Measurements from ENCODE around the gene CARHSP1. TPM values are rescaled to one million over a fixed set of nuclear protein-coding genes. Genes with fewer than 3 reads are reported as not detected.
"Not testable (repeated sequence)": the region's sequence is repeated elsewhere in the genome, so short reads cannot be mapped to it uniquely, and the experiment has no call there.

The CARHSP1 gene
- polyA plus RNA-seq, 1 donor, result 68.5 TPM

DNA sequence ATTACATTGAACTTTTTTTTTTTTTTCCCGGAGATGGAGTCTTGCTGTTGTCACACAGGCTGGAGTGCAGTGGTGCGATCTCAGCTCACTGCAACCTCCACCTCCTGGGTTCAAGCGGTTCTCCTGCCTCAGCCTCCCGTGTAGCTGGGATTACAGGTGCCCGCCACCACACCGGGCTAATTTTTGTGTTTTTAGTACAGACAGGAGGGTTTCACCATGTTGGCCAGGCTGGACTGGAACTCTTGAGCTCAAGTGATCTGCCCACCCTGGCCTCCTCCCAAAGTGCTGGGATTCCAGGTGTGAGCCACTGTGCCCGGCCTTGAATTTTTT, 5.0 kb upstream of the CARHSP1 start:
- DNase-seq, result not testable (repeated sequence)

DNA sequence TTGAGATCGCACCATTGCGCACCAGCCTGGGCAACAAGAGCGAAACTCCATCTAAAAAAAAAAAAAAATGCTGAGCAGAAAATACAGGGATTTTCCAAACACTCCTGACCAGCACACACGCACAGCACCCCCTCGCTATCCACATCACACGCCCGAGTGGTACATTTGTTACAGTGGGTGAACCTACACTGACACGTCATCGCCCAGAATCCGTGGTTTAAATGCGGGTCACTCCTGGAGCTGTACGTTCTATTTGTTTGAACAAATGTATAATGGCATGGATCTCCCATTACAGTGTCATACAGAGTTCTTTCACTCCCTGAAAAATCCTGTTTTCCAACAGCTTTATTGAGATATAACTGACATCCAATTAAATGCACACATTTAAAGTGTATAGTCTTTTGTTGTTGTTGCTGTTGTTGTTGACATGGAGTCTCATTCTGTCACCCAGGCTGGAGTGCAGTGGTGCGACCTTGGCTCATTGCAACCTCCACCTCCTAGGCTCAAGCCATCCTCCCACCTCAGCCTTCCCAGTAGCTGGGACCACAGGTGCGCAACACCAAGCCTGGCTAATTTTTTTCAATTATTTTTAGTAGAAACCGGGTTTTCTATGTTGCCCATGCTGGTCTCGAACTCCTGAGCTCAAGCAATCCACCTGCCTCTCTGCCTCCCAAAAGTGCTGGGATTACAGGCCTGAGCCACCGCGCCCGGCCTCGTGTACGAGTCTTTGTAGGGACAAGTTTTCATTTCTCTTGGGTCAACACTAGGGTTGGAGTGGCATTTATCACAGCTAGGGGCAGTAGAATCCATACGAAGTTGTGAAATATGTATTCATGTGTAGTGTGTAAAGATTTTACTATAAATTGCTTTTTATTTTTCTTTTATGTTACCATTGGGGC, 4.4 kb upstream of the CARHSP1 start:
- no peak for DNase-seq

DNA sequence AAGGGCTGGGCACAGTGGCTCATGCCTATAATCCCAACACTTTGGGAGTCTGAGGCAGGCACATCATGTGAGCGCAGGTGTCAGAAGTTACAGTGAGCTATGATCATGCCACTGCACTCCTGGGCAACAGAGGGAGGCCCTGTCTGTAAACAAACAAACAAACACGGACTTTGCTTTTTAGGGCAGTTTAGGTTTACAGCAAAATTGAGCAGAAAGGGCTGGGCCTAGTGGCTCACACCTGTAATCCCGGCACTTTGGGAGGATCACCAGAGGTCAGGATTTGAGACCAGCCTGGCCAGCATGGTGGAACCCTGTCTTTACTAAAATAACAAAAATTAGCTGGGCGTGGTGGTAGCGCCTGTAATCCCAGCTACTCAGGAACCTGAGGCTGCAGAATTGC, 3.3 kb upstream of the CARHSP1 start:
- no peak for DNase-seq

DNA sequence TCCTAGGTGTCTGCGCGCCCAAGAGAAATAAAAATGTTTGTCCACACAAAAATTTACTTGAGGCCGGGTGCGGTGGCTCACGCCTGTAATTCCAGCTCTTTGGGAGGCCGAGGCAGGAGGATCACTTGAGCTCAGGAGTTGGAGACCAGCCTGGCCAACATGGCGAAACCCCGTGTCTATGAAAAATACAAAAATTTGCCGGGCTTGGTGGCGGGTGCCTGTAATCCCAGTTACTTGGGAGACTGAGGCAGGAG, 1.1 kb upstream of the CARHSP1 start:
- not testable (repeated sequence) for DNase-seq

DNA sequence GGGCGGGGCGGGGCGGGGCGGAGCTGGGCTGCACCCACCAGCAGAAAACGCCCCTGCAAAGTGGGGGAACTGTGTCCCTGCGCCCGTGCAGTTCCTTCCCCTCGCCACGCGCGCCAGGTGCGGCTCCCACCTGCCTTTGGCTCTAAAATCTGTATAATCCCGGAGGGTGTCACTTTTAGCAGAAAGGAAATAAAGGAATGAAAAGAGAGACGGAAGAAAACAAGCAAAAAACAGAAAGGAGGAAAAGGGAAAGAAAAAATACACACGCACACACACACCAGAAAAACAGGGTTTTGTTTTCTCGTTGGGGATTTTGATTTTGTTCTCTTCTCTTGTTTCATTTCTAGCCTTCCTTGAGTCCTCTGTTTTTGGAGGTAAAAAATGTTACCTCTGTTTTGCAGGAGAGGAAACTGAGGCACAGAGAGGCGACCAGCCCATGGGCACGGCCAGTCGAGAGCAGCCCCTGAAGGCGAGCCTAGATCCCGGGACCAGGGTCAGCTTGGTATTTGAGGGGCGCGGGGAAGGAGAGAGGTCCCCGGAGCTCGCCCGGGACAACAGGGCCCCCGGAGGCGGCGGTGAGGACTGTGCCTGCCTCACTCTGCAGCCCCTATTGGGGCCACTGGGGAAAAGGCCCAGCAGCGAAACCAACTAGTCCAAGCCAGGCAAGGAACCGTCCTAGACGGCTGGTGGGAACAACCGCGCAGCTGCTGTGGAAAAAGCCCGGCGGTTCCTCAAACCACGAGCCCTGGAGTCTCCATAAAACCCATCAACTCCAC, 594 bp upstream of the CARHSP1 start:
- DNase-seq, result no peak

DNA sequence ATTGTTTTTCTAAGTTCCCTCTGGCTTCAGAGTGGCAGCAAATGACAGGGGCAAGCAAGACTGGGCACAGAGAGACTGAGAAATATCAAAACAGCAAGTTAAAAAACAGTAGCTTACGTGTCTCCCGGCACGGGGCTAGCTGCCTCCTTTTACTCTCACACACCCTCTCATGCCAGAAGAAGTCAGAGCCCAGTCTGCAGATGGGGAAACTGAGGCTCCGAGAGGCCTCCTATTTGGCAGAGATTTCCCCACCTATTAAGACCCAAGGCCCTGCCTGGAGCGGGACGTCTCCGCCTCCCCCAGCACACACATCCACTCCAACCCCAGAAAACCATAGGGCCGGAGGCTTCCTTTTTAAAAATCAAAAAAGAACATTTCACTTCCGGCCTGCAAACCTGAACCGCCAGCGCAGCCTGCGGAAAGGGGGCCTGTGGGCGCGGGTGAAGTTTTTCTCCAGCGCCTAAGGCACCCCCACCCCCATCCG, 832 bp downstream of the CARHSP1 start:
- no peak for DNase-seq

DNA sequence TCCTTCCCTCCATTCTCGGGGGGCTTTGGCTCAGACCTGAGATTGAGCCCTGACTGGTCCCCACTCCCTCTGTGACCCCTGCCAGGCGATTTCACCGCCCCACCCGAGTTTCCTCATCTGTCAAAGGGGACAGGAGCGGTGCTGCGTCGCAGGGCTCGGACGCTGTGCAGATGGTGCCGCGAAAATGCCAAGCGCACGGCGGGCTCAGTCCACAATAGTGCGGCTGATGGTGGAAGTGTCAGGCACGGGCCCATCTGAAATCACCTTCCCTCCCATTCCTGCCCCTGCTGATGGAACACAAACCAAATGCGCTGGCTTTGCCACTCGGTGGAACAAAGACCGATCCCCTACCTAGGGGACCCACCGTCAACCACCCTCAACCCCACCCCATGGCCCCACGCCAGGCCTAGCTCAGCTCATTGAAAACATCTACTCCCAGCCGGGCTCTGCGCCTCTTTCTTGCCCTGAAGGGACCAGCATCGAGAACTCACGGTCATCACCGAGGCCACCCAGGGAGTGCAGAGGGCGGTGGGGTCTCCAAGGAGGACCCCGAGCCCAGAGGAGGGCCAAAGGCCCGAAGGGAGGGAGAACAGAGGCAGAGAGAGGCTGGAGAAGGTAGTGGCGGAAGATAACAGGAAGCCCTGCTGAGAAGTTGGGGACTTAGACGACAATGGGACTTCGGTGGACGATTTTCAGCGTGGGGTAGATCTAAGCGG, 1.4 kb downstream of the CARHSP1 start:
- DNase-seq, result no peak

DNA sequence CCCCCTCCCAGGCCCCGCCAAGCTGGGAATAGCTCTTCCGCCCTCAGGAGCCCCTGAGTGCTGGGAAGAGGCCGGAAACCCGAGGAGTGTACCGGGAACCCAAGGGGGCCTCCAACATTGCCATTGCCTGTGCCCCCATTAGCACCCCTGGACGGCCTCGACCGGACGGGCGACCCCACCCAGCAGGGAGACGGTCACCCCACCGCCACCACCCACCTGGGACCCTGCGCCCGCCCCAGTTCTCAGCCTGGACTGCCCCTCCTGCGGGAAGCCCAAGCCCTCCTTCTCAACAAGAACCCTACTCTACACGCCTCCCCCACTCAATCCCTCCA, 2.0 kb downstream of the CARHSP1 start:
- DNase-seq, result no peak

DNA sequence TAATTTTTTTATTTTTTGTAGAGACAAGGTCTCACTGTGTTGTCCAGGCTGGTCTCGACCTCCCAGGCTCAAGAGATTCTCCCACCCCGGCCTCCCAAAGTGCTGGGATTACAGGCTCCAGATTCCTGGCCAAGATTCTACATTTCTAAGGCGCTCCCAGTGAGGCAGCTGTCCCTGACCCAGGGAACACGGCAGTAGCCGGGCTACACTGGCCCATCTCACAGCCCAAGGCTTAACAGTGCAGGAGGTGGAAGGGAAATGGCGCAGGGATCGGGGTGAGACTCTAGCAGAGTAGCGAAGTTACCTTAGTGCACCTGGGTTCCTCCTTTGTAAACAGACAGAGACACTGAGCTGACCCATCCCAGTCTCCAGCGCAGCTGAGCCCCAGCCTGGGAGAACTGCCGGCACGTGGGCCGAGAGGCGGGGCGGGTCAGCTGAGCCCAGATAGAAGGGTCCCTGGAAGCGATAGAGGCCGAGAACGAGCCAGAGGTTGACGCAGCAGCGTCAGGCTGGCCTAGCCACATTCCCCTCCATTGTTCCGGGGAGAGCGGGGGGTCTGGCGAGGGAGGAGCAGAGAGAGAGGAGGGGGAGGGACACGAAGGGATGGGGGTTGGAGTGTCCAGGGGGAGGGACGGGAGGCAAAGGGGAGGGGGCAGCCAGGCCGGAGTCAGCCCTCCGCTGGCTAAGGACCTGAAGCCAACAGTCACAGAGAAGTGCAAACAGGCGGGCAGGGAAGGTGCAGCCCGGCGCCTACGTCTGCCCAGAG, 2.5 kb downstream of the CARHSP1 start:
- DNase-seq, result no peak

DNA sequence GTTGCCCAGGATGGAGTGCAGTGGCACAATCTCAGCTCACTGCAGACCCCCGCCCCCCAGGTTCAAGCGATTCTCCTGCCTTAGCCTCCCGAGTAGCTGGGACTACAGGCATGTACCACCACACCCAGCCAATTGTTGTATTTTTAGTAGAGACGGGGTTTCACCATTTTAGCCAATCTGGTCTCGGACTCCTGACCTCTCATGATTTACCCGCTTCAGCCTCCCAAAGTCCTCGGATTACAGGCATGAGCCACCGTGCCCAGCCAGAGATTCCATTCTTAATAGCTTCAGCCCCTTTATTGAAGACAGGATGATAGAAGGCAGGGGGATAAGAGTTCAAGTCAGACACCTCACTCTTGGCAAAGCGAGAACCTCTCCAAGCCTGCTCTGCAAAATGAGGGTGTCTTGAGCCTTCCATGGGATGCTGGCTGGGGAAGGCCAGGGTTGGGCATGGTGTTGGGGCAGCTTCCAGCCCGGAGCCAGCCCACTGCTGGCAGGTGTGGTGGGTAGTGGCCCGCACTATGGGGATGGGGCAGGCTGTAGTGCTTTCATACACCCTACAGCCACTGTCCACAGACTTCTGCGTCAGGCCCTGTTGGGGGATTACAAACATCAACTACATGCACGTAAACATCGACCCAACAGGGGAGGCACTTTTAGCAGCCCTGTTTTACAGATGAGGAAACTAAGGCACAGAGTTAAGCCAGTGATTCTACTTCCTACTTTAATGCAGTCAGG, 3.5 kb downstream of the CARHSP1 start:
- DNase-seq, result no peak

DNA sequence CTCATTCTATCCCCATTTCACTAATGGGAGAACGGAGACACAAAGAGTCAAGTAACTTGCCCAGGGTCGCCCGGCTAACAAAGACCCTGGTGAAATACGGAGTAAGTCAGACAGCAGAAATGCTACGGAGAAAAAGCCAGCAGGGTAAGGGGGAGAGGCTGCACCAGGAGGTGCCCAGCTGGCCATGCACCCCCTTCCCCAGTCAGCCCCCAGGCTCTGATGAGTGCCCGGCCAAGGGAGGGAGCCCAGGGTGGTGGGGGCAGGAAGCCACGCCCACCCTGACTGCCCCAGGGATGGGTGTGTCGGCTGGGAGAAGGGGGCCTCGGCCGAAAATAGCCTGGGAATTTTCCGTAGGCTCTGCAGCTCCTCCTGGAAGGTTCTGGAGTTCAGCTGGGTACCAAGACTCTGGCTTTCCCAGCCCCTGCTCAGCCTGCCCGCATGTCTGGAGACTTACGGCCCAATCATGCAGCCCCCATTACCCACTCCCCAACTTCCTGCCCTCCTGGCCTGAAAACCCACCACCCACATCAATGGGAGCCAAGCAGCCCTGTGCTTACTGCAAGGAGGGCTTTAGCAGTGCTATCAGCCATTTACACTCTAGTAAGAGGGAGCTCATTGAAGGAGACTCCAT, 4.2 kb downstream of the CARHSP1 start:
- DNase-seq, result no peak

DNA sequence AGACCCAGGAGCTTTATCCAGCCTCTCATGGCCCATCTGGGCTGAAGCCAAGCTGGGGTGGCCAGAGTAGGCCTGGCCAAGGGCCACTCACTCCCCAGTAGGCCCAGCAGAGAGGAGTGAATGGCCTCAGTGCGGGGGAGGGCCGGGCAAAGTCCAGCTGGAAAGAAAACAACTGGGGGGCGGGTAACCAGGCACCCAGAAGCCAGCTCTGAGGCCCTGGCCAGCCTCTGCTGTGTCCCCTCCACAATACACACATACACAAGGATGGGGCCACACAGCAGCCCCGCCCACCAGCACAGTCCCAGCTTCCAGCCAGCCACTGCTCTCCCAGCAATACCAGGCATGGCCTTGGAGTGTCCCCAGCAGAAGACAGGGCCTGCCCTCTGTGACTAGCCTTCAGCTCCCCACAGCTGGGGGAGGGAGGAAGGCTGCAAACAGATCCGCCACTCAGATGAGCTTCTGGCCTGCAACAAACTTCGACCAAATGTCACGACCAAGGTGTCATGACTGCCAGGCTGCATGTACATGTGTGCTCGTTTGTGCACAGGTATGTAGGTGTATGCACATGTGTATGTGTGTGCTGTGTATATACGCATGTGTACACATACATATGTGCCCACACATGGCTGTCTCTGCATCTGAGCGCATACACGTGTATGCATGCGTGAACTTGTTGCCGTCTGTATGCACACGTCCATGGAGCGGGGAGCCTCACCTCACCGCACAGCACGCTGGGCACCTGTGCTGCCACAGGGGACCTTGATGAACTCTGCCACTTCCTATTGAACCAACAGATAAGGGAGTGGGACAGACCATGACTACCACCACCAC, 5.0 kb downstream of the CARHSP1 start:
- no peak for DNase-seq

DNA sequence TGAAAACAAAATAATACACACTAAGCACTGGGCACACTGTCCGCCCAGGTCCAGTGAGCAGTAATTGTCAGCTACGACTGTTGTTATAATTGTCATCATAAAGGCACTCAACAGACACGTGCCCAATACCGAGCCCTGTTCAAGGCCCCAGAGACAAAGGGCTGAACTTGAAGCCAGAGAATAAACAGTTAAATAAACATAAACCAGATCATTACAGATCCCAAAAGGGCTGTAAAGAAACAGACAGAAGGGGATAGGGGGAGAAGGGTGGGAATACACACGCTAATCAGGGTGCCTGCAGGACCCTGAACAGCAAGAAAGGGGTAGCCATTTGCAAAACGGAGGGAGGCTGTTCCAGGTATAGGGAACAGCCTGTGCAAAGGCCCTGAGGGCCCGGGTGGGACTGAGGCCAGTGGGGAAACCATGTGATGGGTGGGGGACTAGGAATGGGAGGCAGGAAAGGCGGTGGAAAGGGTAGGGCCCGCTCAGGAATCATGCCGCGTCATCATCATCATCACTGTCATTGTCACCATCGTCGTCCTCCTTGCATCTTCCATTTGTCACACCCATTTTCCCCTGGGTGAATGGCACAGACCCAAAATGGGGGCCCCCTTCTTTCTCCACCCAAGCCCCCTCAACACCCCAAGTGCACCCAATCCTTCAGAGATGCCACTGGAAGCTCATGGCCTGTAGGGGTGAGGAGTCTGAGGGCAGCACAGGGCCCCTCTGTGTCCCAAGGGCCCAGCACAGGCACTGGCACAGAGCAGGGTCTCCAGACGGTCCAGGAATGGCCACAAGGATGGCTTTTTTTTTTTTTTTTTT, 6.3 kb downstream of the CARHSP1 start:
- DNase-seq, result no peak

DNA sequence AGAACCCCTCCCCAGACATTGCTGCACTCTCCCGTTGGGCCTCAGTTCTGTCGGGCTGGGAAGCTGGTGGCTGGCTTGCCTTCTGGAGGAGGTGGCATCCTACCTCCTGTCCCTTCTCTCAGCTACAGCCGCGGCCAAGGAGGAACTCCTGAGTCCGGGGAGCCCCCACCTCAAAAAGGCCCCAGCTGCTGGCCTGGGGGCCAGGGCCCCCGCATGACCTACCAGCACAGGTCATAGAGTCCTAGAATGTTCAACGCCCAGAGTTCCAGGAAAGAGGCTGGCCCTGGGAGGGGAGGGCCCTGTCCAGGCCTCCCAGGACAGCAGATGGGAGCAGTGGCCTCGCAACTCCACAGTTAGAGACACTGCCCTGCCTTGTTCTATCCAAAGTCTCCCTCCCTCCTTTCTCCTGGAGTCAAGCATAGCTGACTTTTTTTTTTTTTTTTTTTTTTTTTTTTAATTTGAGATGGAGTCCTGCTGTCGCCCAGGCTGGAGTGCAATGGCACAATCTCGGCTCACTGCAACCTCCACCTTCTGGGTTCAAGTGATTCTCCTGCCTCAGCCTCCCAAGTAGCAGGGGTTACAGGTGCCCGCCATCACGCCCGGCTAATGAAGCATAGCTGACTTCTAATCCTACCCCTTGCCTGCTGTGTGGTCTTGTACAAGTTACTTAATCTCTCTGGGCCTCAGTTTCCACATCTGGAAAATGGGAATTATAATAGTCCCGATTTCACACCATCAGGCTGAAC, 7.1 kb downstream of the CARHSP1 start:
- DNase-seq, result no peak

DNA sequence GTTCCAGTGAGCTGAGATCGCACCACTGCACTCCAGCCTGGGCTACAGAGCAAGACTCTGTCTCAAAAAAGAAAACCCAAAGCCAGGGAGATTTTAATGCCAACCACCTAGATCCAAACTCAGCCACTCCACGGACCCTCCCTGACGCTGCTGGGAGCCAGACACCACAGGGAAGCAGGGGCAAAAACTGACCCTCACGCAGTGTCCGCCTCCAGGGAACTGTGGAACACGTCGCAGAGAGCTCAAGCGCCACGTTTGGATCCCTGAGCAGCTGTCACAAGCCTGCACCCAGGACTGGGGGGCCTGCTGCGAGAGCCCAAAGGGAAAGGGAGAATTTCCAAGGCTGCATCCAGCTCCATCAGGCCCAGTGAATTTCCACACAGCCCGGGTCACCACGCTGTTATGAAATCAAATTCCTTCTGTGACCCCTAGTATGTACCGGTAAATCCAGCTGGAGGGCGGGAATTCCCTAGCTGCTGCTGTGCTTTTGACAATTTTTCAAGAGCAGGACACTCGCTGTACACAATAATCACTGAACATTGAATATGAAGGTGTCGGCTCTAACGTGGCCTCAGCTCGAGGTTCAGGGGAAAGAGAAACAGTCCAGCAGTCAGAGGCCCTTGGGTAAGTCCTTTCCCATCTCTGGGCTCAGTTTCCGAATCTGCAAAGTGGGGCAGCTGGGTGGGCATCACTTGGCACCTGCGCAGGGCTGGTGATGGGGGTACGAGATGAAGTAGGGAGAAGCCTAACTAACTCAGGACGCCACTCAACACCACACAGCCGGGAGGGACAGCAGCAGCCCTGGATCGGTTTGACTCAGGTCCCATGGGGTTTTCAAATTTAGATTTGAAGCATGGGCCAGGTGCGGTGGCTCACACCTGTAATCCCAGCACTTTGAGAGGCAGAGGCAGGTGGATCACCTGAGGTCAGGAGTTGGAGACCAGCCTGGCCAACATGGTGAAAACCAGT, 8.6 kb downstream of the CARHSP1 start:
- DNase-seq, result no peak

DNA sequence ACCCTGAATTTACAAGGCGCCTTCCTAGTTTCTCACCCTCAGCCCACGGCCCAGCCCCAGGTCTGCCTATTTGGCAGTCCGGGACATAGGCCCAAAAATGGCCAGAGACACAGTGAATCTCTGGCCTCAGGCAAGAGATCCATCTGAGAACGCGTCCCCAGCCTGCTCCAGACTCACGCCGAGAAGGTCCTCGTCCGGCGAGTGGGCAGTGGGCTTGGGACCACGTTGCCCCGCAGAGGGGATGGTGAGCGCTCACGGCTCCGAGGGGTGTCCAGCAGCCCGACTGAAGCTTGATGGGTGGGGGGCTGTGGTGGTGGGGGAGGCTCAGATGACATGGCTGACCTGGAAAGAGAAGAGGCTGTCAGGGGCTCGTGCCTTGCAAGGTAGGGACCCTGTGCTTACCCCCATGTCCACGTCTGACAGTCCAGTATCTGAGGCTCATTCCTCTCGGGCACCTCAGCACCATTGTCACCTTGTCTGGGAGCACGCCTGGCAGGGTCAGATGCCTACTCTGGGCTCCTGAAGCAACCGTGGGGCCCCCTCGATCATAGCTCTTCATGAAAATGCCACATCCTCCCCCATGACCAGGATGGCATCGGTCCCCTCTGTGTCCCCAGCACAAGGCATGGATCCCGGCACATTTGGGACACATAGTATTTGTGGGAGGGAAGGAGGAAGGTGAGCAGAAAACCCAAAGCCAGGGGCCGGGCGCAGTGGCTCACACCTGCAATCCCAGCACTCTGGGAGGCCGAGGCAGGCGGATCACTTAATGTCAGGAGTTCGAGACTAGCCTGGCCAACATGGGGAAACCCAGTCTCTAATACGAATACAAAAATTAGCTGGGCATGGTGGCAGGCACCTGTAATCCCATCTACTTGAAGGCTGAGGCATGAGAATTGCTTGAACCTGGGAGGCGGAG, 9.6 kb downstream of the CARHSP1 start:
- no peak for DNase-seq

Data from left kidney (tissue), 2 donors.